D721Med (cell line): ENCODE data around the gene APC.

ENCODE experiments used
- DNase-seq: peaks from one replicate; pipeline ENCODE4 v3.0.0; 2011; ENCODE audit warnings: low spot score; ENCODE audit not compliant: insufficient read length
- FAIRE-seq: peaks from 2 replicates; lab custom pipeline; 2011; peaks lifted over from hg19 to GRCh38; lab: Jason Lieb, UNC
- CTCF ChIP-seq: IDR thresholded peaks from 2 replicates; pipeline ENCODE4 v1.5.1; 2012; ENCODE audit warnings: mild to moderate bottlenecking, control low read depth; ENCODE audit not compliant: insufficient read depth; ENCODE audit errors: missing control alignments

APC gene

GRCh38 chr5:112860929-112861637 is 123.4 kb downstream of the APC start, which contains the start of gene SRP19:
SRP19 (plus strand) TSS chr5:112861287; CDS start chr5:112861377, 90 bp downstream.
- TF ChIP-seq CTCF: no peak
- DNase-seq: peak; percentile 81
- FAIRE-seq: no peak

GRCh38 chr5:112861638-112861985 is 123.9 kb downstream of the APC start:
- no peak for TF ChIP-seq CTCF
- no peak for FAIRE-seq
- no peak for DNase-seq

- DNase-seq: no peak
- FAIRE-seq: no peak
- no peak for TF ChIP-seq CTCF
Observed at GRCh38 chr5:112862085-112862484, 124.4 kb downstream of the APC start.

GRCh38 chr5:112863549-112863948 is 125.9 kb downstream of the APC start:
- no peak for TF ChIP-seq CTCF
- DNase-seq (no peak), FAIRE-seq (no peak)

- no peak for TF ChIP-seq CTCF
- DNase-seq (no peak), FAIRE-seq (no peak)
Observed at GRCh38 chr5:112865128-112865527, 127.4 kb downstream of the APC start.

GRCh38 chr5:112866739-112867138 is 129.1 kb downstream of the APC start:
- TF ChIP-seq CTCF: no peak
- DNase-seq (no peak), FAIRE-seq (no peak)

GRCh38 chr5:112867411-112867810 is 129.7 kb downstream of the APC start:
- FAIRE-seq: no peak

More at GRCh38 chr5:112867411-112867810, 129.7 kb downstream of the APC start:
- DNase-seq: no peak
- TF ChIP-seq CTCF: no peak
